ENCODE measurements around the gene RAP1GAP.

DNA sequence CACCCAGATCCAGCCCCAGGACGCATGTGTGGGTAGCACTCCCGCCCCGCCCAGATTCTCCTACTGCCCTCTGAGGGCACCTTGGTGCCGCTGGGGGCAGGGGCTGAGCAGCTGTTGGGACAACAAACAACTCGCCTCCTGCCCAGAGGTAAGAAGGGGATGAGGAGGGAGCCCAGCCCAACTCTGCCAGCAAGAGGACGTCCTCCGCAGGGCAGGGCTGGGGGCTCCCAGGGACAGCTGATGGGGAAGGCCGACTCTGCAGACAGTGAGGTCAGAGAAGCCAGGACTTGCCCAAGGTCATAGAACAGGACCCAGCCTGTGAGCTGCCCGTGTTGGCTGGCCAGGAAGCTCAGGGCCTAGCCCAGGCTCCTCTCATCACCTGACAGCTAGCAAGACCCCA is 18.8 kb downstream of the RAP1GAP start:
- TF ChIP-seq POLR2A (IDR thresholded peaks at IDR 0.05) (no peak), CTCF (IDR thresholded peaks at IDR 0.05) (no peak)
